Heart left ventricle (tissue), 16 donors: Measurements from ENCODE around the gene FREM1. TPM values are rescaled to one million over a fixed set of nuclear protein-coding genes. Genes with fewer than 3 reads are reported as not detected.

Experiments used
- ATAC-seq, 4 donors: fragments of 200-7000 bp; cut with Tn5 transposase; one replicate each; pipeline ENCODE4 v1.9.1; 2020 to 2022; ENCODE audit warnings: moderate library complexity in 4 of 4, mild to moderate bottlenecking in 3 of 4, moderate number of reproducible peaks in 1 of 4
- DNase-seq, 5 donors: peaks; one replicate each; pipeline ENCODE4 v3.0.0-alpha.2; 2020
- H3K27ac ChIP-seq, 12 donors: fragments of 200-600 bp; sonication (generic) in 4 of 12; one replicate each; pipeline versions ENCODE4 v1.5.0 to v1.8.0; 2016 to 2022; ENCODE audit warnings: mild to moderate bottlenecking in 2 of 12
- H3K27me3 ChIP-seq, 9 donors: fragments of 200-600 bp; sonication (generic) in 2 of 9; one replicate each; pipeline versions ENCODE4 v1.5.1 to v1.8.0; 2016 to 2022; ENCODE audit warnings: mild to moderate bottlenecking in 3 of 9
- H3K36me3 ChIP-seq, 9 donors: fragments of 200-600 bp; sonication (generic) in 2 of 9; one replicate each; pipeline versions ENCODE4 v1.5.0 to v1.8.0; 2018 to 2022; ENCODE audit warnings: mild to moderate bottlenecking in 2 of 9
- H3K4me1 ChIP-seq, 12 donors: fragments of 200-600 bp; sonication (generic) in 4 of 12; one replicate each; pipeline versions ENCODE4 v1.5.0 to v1.8.0; 2016 to 2022; ENCODE audit warnings: mild to moderate bottlenecking in 3 of 12
- H3K4me3 ChIP-seq, 12 donors: fragments of 200-600 bp; sonication (generic) in 4 of 12; one replicate each; pipeline versions ENCODE4 v1.5.0 to v1.8.0; 2017 to 2022; ENCODE audit warnings: mild to moderate bottlenecking in 9 of 12, moderate library complexity in 4 of 12
- H3K9me3 ChIP-seq, 12 donors: fragments of 200-600 bp; sonication (generic) in 4 of 12; one replicate each; pipeline versions ENCODE4 v1.5.0 to v1.8.0; 2016 to 2022; ENCODE audit warnings: mild to moderate bottlenecking in 1 of 12
- CTCF ChIP-seq, 12 donors: fragments of 200-600 bp; sonication (generic) in 4 of 12; IDR thresholded peaks; one replicate each; pipeline versions ENCODE4 v1.5.0 to v1.8.0; 2018 to 2022; ENCODE audit warnings: antibody characterized with exemption in 12 of 12, mild to moderate bottlenecking in 5 of 12
- POLR2A ChIP-seq, 2 donors: fragments of 450-650 bp; IDR thresholded peaks; one replicate each; pipeline ENCODE4 v1.6.1; 2017; ENCODE audit warnings: antibody characterized with exemption in 2 of 2, mild to moderate bottlenecking in 2 of 2, moderate library complexity in 2 of 2
- WGBS, 4 donors: extraction: QIAGEN DNeasy Blood & Tissue Kit in 2 of 4; methylation state at CpG; one replicate each; pipeline versions ENCODE4 v1.1.5 to v1.1.7; 2013 to 2018; 5-methylcytosine and 5-hydroxymethylcytosine counted together
- intact Hi-C, 10 donors: fragments of 100-400 bp; cut with DNase I; formaldehyde crosslinking; loops; one replicate each; pipeline versions ENCODE4 v1.11.1 to v1.14.2; 2022
- polyA plus RNA-seq, 2 donors: library from polyadenylated mRNA; stranded (reverse); fragments of 200-250 nt; gene quantifications; one replicate each; pipeline ENCODE4 v1.2.3, GENCODE V29; 2013
- total RNA-seq, 9 donors: library from RNA; depleted of rRNA in 2 of 9; stranded (reverse); fragments of >200 nt in 2 of 9; fragmentation: NEBNext Ultra II Directional in 3 of 9; extraction: Animal tissue kit (Norgen Biotek cat#: 25700) in 3 of 9; gene quantifications; one replicate each; pipeline versions ENCODE4 v1.1.0 to v1.2.4, GENCODE V29; 2016 to 2023
- donor health status: ischemic (EF 13 %, LVEDD 7.1; RV severe dilation, severe dysfunction).
- donor health status: healthy with polysubstance abuse.
- donor health status: DM: no; HTN: yes; CAD: no.
- donor health status: DM: no; HTN: no; CAD: no.
- donor health status: ischemic (EF 25% LVEDD 6.9; RV normal size, moderate dysfunction).
- donor health status: ischemic (EF 25% LVEDD 5.7; RV mildly dilated, moderate dysfunction).
- donor health status: healthy.
- donor health status: DM: yes; HTN: yes; CAD: no.
- donor health status: ischemic (EF 35%, LVEDD 5.7; RV mildly dilated, moderate dysfunction).
- donor health status: nonischemic (EF 11% LVEDD 7.7; RV severe dilation, severe dysfunction).
- donor health status: DM: yes; HTN: yes; CAD: no.
- donor health status: PGD.
- donor health status: ischemic (EF 29% LVEDD 5.4; RV normal size, mild dysfunction).
- donor health status: nonischemic (EF 23%, LVEDD 6.1; RV moderate dilation, normal function).

FREM1 gene
- total and polyA plus RNA-seq, 11 donors = 0.29 to 6.5 (median 1.9) TPM

DNA sequence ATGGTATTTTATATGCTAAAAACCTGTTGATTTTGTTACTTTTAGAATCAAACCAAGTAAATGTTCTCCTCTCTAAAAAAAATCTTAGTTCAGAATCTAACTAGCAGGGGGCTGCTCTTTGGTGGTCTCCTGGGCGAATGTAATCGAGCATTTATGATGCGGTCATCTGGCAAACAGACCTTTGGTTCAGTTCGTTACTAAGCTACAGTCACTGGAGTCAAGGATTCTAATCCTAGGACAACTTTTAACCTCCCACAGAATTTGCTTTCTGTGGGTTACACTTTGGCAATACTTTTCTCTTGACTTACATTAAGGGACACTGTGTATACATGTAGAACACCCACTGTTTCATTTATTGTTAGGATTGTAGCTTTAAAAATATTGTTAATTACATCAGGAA is 26.3 kb upstream of the FREM1 start:
- no peak overlapping the region for H3K4me3 ChIP-seq
- H3K4me1 ChIP-seq = peaks cover 0 to 6% (median 0%) of the 10 kb centered on the region in 12 donors
- peak overlapping the region in 2 of 12 donors; percentile 2 to 10 for H3K27ac ChIP-seq
- DNase-seq = no peak
- H3K27me3 ChIP-seq = no peaks in the 10 kb centered on the region
- no peaks in the 10 kb centered on the region for H3K36me3 ChIP-seq
- no peaks in the 10 kb centered on the region for H3K9me3 ChIP-seq
- ATAC-seq = no peak
- intact Hi-C loops = no loop called here
- 67 to 83% (median 77%) methylated on average over 4 of the region's 4 CpGs for WGBS, 4 donors
- TF ChIP-seq POLR2A (IDR thresholded peaks at IDR 0.05) (no peak), CTCF (IDR thresholded peaks at IDR 0.05) (no peak)

GRCh38 chr9:14935964-14936363 is 25.7 kb upstream of the FREM1 start:
- no peak for TF ChIP-seq CTCF (IDR thresholded peaks at IDR 0.05)
- no peak for TF ChIP-seq POLR2A (IDR thresholded peaks at IDR 0.05)
- WGBS, 4 donors = 38 to 63% (median 54%) methylated on average over 1 of the region's 1 CpG

DNA sequence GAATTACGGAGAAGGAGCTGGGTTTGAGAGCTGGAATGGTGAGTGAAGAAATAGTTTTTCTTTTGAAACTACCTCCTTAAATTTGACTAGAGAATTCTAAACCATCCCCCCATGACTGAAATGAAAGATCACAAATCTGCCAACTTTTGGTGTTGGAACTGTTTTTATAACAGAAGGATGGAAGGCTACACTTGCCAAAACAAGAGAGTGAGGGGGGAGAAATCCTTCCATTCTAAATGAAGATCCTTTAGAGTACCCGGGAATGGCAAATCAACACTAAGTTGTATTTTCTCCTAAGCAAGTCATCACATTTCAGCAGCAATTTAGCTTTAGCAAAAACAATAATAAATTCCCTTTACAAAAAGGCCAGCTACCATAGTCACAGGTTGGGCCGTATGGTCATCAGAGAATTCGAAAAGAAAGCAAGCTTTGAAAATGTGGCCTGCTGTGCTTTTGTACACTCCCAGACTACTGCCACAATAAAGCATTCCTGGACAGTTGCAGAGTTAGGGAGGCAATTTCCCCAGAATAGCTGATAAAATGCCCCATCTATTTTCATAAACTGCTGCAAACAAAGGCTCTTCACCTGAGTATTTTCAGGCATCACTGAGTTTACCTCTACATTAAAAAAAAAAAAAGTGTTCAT is 25.0 kb upstream of the FREM1 start:
- peak in 1 of 4 donors; percentile 54 for ATAC-seq
- whole genome bisulfite sequencing, 4 donors = 76 to 81% (median 79%) methylated on average over 4 of the region's 4 CpGs

More at GRCh38 chr9:14935964-14936363, 25.7 kb upstream of the FREM1 start:
- peaks cover 0 to 6% (median 0%) of the 10 kb centered on the region in 12 donors for H3K4me1 ChIP-seq
- no peak overlapping the region for H3K4me3 ChIP-seq
- H3K9me3 ChIP-seq = no peaks in the 10 kb centered on the region
- intact Hi-C loops = no loop called here
- no peak for ATAC-seq
- no peak for DNase-seq
- H3K27me3 ChIP-seq = no peaks in the 10 kb centered on the region
- H3K36me3 ChIP-seq = no peaks in the 10 kb centered on the region
- H3K27ac ChIP-seq = peak overlapping the region in 1 of 12 donors; percentile 10

DNA sequence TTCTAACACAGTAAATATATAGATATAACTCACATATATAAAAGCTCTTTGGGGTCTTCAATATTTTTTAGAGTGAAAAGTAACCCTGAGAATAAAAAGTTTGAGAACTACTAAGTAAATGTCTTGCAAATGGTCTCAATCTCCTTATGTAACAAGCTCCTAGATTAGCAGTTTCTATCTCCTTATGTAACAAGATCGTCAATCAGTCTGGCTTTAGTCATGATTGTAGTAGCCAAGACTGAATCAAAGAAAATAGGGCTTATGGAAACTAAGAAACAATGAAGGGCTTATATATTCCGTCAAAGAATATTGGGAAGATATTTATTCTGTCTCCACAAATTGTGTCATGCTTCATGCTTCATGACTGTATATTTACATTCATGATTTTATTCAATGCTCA is 22.4 kb upstream of the FREM1 start:
- Histone ChIP-seq H3K4me3 (no peak overlapping the region), H3K27me3 (no peaks in the 10 kb centered on the region), H3K9me3 (no peaks in the 10 kb centered on the region), H3K4me1 (peaks cover 0 to 6% (median 0%) of the 10 kb centered on the region in 12 donors), H3K36me3 (no peaks in the 10 kb centered on the region), H3K27ac (peak overlapping the region in 3 of 12 donors; percentile 16 to 42 (median 25))
- ATAC-seq (no peak), DNase-seq (no peak)
- intact Hi-C loops = no loop called here
- TF ChIP-seq CTCF (IDR thresholded peaks at IDR 0.05) (no peak), POLR2A (IDR thresholded peaks at IDR 0.05) (no peak)
- 73 to 78% (median 77%) methylated on average over 2 of the region's 2 CpGs for WGBS, 4 donors

More for the DNA sequence above, 25.0 kb upstream of the FREM1 start:
- Histone ChIP-seq H3K4me3 (no peak overlapping the region), H3K27me3 (no peaks in the 10 kb centered on the region), H3K4me1 (peaks cover 0 to 6% (median 0%) of the 10 kb centered on the region in 12 donors), H3K27ac (peak overlapping the region in 7 of 12 donors; percentile 6 to 51 (median 41)), H3K9me3 (no peaks in the 10 kb centered on the region), H3K36me3 (no peaks in the 10 kb centered on the region)
- intact Hi-C loops = no loop called here
- DNase-seq = no peak
- TF ChIP-seq POLR2A (IDR thresholded peaks at IDR 0.05) (no peak), CTCF (IDR thresholded peaks at IDR 0.05) (no peak)
